Thymus (tissue), 11 donors: ENCODE results near the gene ZBTB20. TPM values are rescaled to one million over a fixed set of nuclear protein-coding genes. Genes with fewer than 3 reads are reported as not detected.

ENCODE experiments used
- DNase-seq, 9 donors: peaks; one replicate each; pipeline ENCODE4 v3.0.0-alpha.2; 2013; ENCODE audit warnings: low spot score in 9 of 9, low read depth in 6 of 9, missing footprints in 1 of 9
- H3K27ac ChIP-seq, 2 donors: one replicate each; pipeline ENCODE4 v1.5.1; 2013; ENCODE audit warnings: control low read depth in 1 of 2, low read depth in 1 of 2, low read length in 1 of 2, mild to moderate bottlenecking in 1 of 2, moderate library complexity in 1 of 2
- H3K27me3 ChIP-seq, 2 donors: one replicate each; pipeline ENCODE4 v1.5.1; 2013; ENCODE audit warnings: low read length in 1 of 2; ENCODE audit not compliant: control insufficient read depth in 2 of 2, insufficient read depth in 1 of 2
- H3K36me3 ChIP-seq, 2 donors: one replicate each; pipeline ENCODE4 v1.5.1; 2013; ENCODE audit warnings: low read length in 1 of 2, mild to moderate bottlenecking in 1 of 2, moderate library complexity in 1 of 2; ENCODE audit not compliant: control insufficient read depth in 2 of 2, insufficient read depth in 2 of 2
- H3K4me1 ChIP-seq, 2 donors: one replicate each; pipeline ENCODE4 v1.5.1; 2013; ENCODE audit warnings: low read length in 2 of 2; ENCODE audit not compliant: control insufficient read depth in 2 of 2, insufficient read depth in 2 of 2
- H3K4me3 ChIP-seq, 2 donors: one replicate each; pipeline ENCODE4 v1.5.1; 2013; ENCODE audit warnings: low read length in 2 of 2, control low read depth in 1 of 2, mild to moderate bottlenecking in 1 of 2
- H3K9me3 ChIP-seq, 2 donors: one replicate each; pipeline ENCODE4 v1.5.1; 2013; ENCODE audit warnings: low read length in 1 of 2, mild to moderate bottlenecking in 1 of 2; ENCODE audit not compliant: control insufficient read depth in 2 of 2, insufficient read depth in 1 of 2
- WGBS: extraction: QIAGEN DNeasy Blood & Tissue Kit; methylation state at CpG from one replicate; pipeline ENCODE4 v1.1.7; 2013; 5-methylcytosine and 5-hydroxymethylcytosine counted together
- polyA plus RNA-seq: library from polyadenylated mRNA; stranded (reverse); fragments of 200-250 nt; gene quantifications from one replicate; pipeline ENCODE4 v1.2.3, GENCODE V29; 2013
- total RNA-seq: library from RNA; stranded (reverse); fragments of 120-200 nt; gene quantifications from one replicate; pipeline ENCODE4 v1.2.4, GENCODE V29; 2013
- donor health status: healthy.

The ZBTB20 gene
- total and polyA plus RNA-seq, 2 donors = 1.2 to 8.9 TPM

- no peak for DNase-seq
- no peaks in the 10 kb centered on the region for H3K9me3 ChIP-seq
- H3K4me3 ChIP-seq = no peak overlapping the region
- no peaks in the 10 kb centered on the region for H3K36me3 ChIP-seq
- WGBS = 67% methylated on average over 8 of the region's 8 CpGs
- H3K4me1 ChIP-seq = peaks cover 4 to 7% of the 10 kb centered on the region in 2 donors
- no peaks in the 10 kb centered on the region for H3K27me3 ChIP-seq
- H3K27ac ChIP-seq = no peak overlapping the region
Observed at GRCh38 chr3:114879059-114880031, 267.7 kb downstream of the ZBTB20 start.

GRCh38 chr3:114878114-114878839, 268.8 kb downstream of the ZBTB20 start:
- no peak for DNase-seq
- no peaks in the 10 kb centered on the region for H3K27me3 ChIP-seq
- no peak overlapping the region for H3K4me3 ChIP-seq
- no peak overlapping the region for H3K27ac ChIP-seq
- H3K9me3 ChIP-seq = no peaks in the 10 kb centered on the region
- peaks cover 4 to 7% of the 10 kb centered on the region in 2 donors for H3K4me1 ChIP-seq
- over 99% methylated on average over 5 of the region's 5 CpGs for WGBS
- H3K36me3 ChIP-seq = no peaks in the 10 kb centered on the region

GRCh38 chr3:114877378-114878113, 269.5 kb downstream of the ZBTB20 start:
- no peak overlapping the region for H3K4me3 ChIP-seq
- no peaks in the 10 kb centered on the region for H3K27me3 ChIP-seq
- H3K36me3 ChIP-seq = no peaks in the 10 kb centered on the region
- no peak for DNase-seq
- WGBS = 97% methylated on average over 2 of the region's 2 CpGs
- no peaks in the 10 kb centered on the region for H3K9me3 ChIP-seq
- H3K4me1 ChIP-seq = peaks cover 4 to 7% of the 10 kb centered on the region in 2 donors
- no peak overlapping the region for H3K27ac ChIP-seq

GRCh38 chr3:114874522-114874971, 272.5 kb downstream of the ZBTB20 start:
- Histone ChIP-seq H3K4me3 (no peak overlapping the region), H3K36me3 (no peaks in the 10 kb centered on the region), H3K27me3 (no peaks in the 10 kb centered on the region), H3K27ac (no peak overlapping the region), H3K4me1 (peaks cover 3 to 4% of the 10 kb centered on the region in 2 donors), H3K9me3 (no peaks in the 10 kb centered on the region)
- 91% methylated on average over 3 of the region's 3 CpGs for WGBS
- no peak for DNase-seq

GRCh38 chr3:114873591-114873990, 273.5 kb downstream of the ZBTB20 start:
- 99% methylated on average over 1 of the region's 1 CpG for WGBS
- no peaks in the 10 kb centered on the region for H3K4me1 ChIP-seq

GRCh38 chr3:114872588-114872987, 274.5 kb downstream of the ZBTB20 start:
- no peak for DNase-seq
- Histone ChIP-seq H3K4me3 (no peak overlapping the region), H3K4me1 (no peaks in the 10 kb centered on the region), H3K9me3 (no peaks in the 10 kb centered on the region), H3K27me3 (no peaks in the 10 kb centered on the region), H3K36me3 (no peaks in the 10 kb centered on the region), H3K27ac (no peak overlapping the region)
- WGBS = 96% methylated on average over 1 of the region's 1 CpG

More at GRCh38 chr3:114873591-114873990, 273.5 kb downstream of the ZBTB20 start:
- no peaks in the 10 kb centered on the region for H3K27me3 ChIP-seq
- no peaks in the 10 kb centered on the region for H3K36me3 ChIP-seq
- no peak overlapping the region for H3K27ac ChIP-seq
- no peak for DNase-seq
- no peak overlapping the region for H3K4me3 ChIP-seq
- no peaks in the 10 kb centered on the region for H3K9me3 ChIP-seq

- WGBS = 99% methylated on average over 1 of the region's 1 CpG
- Histone ChIP-seq H3K4me1 (no peaks in the 10 kb centered on the region), H3K36me3 (no peaks in the 10 kb centered on the region), H3K27me3 (no peaks in the 10 kb centered on the region), H3K27ac (no peak overlapping the region), H3K4me3 (no peak overlapping the region), H3K9me3 (no peaks in the 10 kb centered on the region)
- DNase-seq = no peak
Observed at GRCh38 chr3:114872050-114872449, 275.0 kb downstream of the ZBTB20 start.

GRCh38 chr3:114867835-114868503, 279.1 kb downstream of the ZBTB20 start:
- H3K9me3 ChIP-seq = no peaks in the 10 kb centered on the region
- H3K27ac ChIP-seq = no peak overlapping the region
- H3K27me3 ChIP-seq = no peaks in the 10 kb centered on the region
- no peak for DNase-seq
- H3K4me1 ChIP-seq = no peaks in the 10 kb centered on the region
- H3K36me3 ChIP-seq = no peaks in the 10 kb centered on the region
- no peak overlapping the region for H3K4me3 ChIP-seq
- WGBS = 97% methylated on average over 4 of the region's 4 CpGs
